Choroid plexus epithelial cell (primary cell): ENCODE measurements around the gene CPSF4L.

Experiments
- DNase-seq: peaks from one replicate; pipeline ENCODE4 v3.0.0-alpha.2; 2010; ENCODE audit warnings: low read depth
- H3K4me3 ChIP-seq: 2 replicates; pipeline ENCODE4 v1.5.1; 2011; ENCODE audit warnings: low read depth, mild to moderate bottlenecking, control low read depth, low read length, moderate library complexity
- TF ChIP-seq, protein P1 (sequence below): conservative IDR thresholded peaks from 2 replicates; pipeline ENCODE4 v1.5.1; 2011; ENCODE audit warnings: low read depth, mild to moderate bottlenecking, control low read depth, inconsistent platforms, low read length, moderate library complexity

The CPSF4L gene

DNA sequence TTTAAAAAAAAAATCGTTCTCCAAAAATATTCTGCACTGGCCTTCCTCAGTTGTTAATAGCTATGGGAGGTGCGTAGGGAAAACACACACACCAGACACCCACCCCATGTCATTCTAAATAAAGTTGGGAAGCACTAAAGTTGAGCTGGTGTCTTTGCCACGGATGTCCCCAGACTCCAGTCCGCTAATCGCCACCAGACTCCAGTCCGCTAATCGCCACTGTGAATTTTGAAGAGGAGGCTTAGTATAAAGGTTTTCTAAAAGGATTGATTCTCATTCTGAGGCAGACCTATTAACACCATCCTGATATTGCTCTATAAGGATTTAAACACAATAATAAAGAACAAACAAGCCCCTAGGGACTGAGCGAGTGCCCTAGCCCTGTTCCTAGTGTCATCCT lies 22.7 kb upstream of the CPSF4L start:
- DNase-seq, result no peak
- no peak overlapping the region for H3K4me3 ChIP-seq
- TF ChIP-seq, protein P1, sequence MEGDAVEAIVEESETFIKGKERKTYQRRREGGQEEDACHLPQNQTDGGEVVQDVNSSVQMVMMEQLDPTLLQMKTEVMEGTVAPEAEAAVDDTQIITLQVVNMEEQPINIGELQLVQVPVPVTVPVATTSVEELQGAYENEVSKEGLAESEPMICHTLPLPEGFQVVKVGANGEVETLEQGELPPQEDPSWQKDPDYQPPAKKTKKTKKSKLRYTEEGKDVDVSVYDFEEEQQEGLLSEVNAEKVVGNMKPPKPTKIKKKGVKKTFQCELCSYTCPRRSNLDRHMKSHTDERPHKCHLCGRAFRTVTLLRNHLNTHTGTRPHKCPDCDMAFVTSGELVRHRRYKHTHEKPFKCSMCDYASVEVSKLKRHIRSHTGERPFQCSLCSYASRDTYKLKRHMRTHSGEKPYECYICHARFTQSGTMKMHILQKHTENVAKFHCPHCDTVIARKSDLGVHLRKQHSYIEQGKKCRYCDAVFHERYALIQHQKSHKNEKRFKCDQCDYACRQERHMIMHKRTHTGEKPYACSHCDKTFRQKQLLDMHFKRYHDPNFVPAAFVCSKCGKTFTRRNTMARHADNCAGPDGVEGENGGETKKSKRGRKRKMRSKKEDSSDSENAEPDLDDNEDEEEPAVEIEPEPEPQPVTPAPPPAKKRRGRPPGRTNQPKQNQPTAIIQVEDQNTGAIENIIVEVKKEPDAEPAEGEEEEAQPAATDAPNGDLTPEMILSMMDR, result no peak

DNA sequence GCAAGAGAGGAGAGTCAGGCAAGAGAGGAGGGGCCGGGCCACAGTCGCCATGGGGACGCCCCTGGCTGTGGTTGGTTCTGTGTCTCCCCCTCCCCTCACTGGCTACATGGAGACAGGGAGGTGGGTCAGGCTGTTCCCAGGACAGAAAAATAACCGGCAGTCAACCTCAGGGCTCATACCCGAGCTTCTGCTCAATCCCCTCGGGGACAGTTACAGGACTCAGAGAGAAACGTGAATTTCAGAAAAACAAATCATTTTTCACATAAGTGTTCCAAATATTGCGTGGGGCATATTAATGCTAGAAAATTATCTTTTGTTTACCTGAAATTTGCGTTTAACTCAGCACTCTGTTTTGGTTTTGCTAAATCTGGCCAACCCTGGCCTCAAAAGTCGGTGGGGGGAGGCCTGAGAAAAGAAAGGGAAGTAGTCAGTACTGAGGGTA lies 22.2 kb upstream of the CPSF4L start:
- no peak overlapping the region for H3K4me3 ChIP-seq
- TF ChIP-seq, protein P1, result no peak
- peak; percentile 59 for DNase-seq

DNA sequence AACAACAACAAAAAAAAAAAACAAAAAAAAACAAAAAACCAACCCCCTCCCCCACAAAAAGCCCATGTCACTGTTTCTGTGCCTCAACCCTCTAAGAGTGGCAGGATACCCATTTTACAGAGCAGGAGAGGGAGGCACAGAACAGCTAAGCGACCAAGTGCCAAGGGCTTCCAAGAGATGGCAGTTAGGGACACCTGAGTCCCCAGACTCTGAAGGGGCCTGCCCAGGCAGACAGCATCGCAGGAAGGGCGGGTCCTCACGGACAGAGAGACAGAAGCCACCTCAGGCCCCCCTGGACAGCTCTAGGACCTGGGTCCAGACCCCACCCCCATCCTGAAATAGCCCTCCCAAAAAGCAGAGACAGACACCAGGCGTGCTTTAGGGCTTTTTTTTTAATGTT lies 21.6 kb upstream of the CPSF4L start:
- no peak for DNase-seq
- TF ChIP-seq, protein P1, result no peak
- no peak overlapping the region for H3K4me3 ChIP-seq

DNA sequence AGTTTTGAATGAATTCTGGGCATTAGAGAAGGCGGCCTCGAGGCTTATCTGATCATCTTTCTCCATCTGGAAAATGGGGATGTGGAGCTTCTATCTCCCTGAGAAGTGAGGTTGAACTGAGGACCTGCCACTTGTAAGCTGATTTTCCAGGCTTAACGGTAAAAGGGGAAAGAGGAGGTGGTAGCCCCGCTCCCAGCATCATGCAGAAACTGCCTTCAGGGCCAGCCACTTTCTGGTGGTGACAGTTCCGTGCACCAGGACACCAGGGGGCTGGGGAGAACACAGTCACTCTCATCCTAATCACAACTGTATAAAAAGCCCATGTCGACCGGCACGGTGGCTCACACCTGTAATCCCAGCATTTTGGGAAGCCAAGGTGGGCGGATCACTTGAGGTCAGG lies 20.9 kb upstream of the CPSF4L start:
- TF ChIP-seq, protein P1, result no peak

DNA sequence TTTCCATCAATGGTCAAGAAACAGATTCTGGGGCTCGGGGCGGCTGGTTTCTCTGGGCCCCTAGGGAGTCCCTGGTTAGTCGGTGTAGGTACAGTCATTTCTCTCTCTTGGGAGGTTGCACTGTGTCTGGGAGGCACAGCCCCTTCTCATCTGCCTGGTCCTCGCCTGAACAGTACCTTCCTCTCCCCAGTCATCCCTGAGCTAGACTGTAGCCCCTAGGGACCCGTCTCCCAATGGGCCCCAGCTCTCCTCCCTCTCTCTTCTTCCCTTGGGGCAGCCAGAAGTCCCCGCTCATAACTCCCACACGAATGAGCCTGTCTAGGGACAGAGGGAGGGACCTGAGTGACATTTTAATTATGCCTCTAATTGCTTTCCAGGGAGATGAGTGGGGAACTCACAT lies 20.2 kb upstream of the CPSF4L start:
- TF ChIP-seq, protein P1, result no peak
- H3K4me3 ChIP-seq, result no peak overlapping the region
- no peak for DNase-seq

More for the DNA sequence above, 20.9 kb upstream of the CPSF4L start:
- DNase-seq, result no peak
- H3K4me3 ChIP-seq, result no peak overlapping the region

DNA sequence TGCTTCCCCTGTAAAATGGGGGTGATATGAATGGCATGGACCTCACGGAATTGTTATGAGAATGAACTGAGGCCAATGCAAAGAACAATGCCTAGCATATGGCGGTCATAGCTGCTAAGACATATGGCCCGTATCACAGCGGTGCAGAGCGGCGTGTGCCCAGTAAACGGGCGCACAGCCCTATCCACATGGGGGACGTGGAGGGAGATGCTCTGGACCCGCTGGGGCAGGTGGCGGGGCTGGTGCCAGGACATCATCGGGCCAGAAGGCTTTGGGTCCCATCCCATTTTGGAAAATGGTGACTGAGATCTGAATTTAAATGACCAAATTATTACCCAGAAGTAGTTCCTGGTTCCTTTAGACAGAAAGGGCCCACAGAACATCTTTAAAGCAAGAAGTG lies 18.5 kb upstream of the CPSF4L start:
- TF ChIP-seq, protein P1, result no peak
- no peak overlapping the region for H3K4me3 ChIP-seq
- DNase-seq, result no peak

DNA sequence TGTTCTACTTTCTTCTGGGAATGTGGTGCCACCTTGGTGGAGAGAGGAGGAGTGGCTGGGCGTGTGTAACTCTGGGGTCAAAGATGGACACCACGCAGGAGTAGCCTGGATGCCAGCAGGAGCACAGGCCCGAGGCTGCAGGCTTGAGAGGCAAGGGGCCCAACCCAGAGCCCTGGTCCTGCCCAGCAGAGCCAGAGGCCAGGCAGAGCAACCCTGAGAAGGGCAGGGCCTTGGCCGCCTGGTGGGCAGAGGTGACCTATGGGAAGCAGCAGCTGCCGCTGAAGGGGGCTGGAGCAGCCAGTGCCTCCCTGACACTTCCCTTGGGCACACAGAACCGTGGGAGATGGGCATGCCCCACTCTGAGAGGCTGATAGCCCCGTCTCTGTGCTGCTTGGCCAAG lies 18.0 kb upstream of the CPSF4L start:
- TF ChIP-seq, protein P1, result no peak
- no peak for DNase-seq
- no peak overlapping the region for H3K4me3 ChIP-seq
